Hindlimb muscle (tissue), 1 donor: Measurements from ENCODE around the gene MMP13. TPM values are rescaled to one million over a fixed set of nuclear protein-coding genes. Genes with fewer than 3 reads are reported as not detected.
"Not testable (repeated sequence)": the region's sequence is repeated elsewhere in the genome, so short reads cannot be mapped to it uniquely, and the experiment has no call there.

Source experiments
- DNase-seq: peaks from one replicate; pipeline ENCODE4 v3.0.0-alpha.2; 2013
- polyA plus RNA-seq: library from polyadenylated mRNA; unstranded; fragments of 120-200 nt; gene quantifications from one replicate; pipeline ENCODE4 v1.2.1, GENCODE V29; 2013; ENCODE audit not compliant: insufficient read length

Gene MMP13
- polyA plus RNA-seq, result not detected

DNA sequence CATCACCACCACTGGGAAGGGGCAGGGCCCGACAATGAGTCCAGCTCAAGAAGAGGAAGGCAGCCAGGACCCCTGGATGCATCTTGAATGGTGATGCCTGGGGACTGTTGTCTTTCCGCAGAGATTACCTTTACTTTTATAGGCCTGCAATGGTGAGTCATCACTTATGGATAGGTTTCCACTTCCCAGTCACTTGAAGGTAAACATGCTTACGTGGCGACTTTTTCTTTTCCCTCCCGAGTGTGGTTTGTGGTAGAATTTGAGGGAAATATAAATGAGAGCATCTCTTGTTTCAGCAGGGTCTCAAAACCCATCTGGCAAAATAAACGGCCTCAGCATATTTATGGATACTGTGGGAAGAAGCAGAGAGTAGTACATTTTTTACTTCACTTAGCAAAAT is at the start of gene MMP13:
TSS of gene MMP13 (minus strand) at position 109 of the 400 bp plus-strand sequence. CDS start at position 82, 27 bp downstream.
- DNase-seq, result no peak

DNA sequence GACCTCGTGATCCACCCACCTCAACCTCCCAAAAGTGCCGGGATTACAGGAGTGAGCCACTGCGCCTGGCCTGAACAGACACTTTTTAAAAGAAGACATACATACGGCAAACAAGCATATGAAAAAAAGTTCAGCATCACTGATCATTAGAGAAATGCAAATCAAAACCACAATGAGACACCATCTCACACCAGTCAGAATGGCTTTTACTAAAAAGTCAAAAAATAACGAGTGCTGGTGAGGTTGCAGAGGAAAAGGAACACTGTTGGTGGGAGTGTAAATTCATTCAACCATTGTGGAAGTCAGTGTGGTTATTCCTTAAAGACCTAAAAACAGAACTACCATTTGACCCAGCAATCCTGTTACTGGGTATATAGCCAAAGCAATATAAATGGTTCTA is 48.7 kb upstream of the MMP13 start:
- DNase-seq, result not testable (repeated sequence)

GRCh38 chr11:102994105-102994504 is 38.6 kb upstream of the MMP13 start:
- no peak for DNase-seq

GRCh38 chr11:102991776-102992175 is 36.2 kb upstream of the MMP13 start:
- no peak for DNase-seq

- DNase-seq, result no peak
Measured at GRCh38 chr11:102990145-102990544, 34.6 kb upstream of the MMP13 start.

GRCh38 chr11:102989379-102990047 is 34.0 kb upstream of the MMP13 start:
- DNase-seq, result no peak

DNA sequence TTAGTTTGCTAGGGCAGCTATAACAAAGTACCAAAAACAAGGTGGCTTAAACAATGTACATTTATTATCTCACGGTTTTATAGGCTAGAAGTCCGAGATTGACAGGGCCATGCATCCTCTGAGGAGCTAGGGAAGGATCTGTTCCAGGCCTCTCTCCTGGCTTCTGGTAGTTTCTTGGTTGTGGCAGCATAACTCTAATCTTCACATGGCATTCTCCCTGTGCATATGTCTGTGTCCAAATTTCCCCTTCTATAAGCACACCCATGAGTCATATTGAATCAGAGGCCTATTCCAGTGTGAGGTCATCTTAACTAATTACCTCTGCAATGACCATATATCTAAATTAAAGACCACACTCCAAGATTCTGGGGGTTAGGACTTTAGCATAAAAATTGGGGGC is 31.3 kb upstream of the MMP13 start:
- no peak for DNase-seq

- DNase-seq, result no peak
Measured at GRCh38 chr11:102985850-102986249, 30.3 kb upstream of the MMP13 start.

- DNase-seq, result no peak
Measured at GRCh38 chr11:102983486-102983885, 28.0 kb upstream of the MMP13 start.

GRCh38 chr11:102981324-102981910 is 25.9 kb upstream of the MMP13 start:
- DNase-seq, result no peak

GRCh38 chr11:102974552-102975280 is 19.2 kb upstream of the MMP13 start:
- DNase-seq, result no peak

- not testable (repeated sequence) for DNase-seq
Measured at GRCh38 chr11:102973698-102974097, 18.2 kb upstream of the MMP13 start.

GRCh38 chr11:102972853-102973252 is 17.3 kb upstream of the MMP13 start:
- DNase-seq, result no peak

DNA sequence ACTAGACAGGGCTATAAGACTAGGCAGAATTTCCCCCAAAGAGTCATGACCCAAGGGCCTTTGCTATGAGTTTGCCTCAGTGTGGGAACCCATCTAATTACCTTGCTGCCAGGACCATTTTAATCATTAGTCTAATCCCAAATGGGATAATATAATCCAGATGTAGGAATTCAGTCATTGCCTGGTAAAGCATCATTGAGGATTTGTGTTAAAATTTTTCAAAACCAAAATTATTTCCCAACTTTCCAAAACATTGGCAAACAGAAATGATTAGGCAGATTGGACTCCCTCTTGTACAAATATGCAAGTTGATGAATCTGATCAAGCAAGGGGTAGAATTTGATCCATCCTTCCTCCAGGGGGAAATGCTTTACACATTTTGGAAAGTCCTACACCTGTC is 16.2 kb upstream of the MMP13 start:
- DNase-seq, result no peak

DNA sequence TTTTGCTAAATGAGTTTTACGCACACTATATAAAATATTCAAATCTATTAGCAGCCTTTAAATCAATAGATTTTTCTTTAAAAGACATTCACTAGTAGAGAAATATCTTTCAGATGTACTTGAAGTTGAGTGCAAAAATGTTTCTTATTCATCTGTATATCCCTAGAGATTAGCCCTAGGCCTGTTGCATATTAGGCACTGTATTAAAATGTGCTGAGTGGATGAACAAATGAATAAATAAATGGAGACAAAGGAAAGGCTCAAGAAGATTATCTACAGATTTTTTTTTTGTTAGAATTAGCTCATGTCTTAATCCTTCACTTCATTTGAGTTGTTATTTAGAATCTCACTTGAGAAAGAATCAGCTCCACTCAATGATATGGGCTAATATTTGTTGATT is 12.0 kb upstream of the MMP13 start:
- no peak for DNase-seq

- no peak for DNase-seq
Measured at GRCh38 chr11:102966011-102966410, 10.5 kb upstream of the MMP13 start.

DNA sequence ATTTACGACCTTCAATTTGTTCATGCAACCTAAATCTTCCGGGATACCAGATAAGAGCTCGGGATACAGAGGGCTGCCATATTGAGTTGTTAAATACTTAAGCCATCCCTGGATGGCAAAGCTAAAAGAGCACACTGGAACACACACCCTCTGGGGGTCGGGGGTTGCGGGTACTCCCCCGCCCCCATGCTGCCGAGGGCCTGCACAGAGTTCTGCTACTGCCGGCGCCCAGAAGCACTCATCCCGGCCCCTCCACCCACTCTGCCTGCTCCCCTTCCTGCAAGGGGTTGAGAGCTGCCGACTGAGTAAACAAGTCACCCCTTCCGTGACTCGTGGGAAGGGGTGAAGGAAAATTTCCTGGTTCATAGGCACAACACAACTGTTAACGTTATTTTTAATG is 9.3 kb upstream of the MMP13 start:
- no peak for DNase-seq

DNA sequence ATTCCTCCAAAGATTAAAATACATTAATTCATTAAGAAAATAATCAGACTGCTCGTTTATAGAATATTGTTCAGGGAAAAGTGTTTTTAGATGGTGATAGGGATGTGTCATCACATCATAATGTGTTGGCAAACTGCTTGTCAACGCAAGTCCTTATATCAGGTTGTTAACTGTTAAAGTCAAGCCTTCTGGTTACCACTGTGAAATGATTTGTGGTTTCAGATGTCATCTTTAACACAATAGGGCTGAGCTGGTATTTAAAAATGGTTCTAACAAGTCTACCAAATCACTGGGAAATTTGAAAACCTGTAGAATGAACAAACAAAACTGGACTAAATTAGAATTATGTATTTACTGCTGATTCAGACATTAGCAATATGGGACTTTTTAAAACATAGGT is 2.4 kb upstream of the MMP13 start:
- DNase-seq, result no peak

DNA sequence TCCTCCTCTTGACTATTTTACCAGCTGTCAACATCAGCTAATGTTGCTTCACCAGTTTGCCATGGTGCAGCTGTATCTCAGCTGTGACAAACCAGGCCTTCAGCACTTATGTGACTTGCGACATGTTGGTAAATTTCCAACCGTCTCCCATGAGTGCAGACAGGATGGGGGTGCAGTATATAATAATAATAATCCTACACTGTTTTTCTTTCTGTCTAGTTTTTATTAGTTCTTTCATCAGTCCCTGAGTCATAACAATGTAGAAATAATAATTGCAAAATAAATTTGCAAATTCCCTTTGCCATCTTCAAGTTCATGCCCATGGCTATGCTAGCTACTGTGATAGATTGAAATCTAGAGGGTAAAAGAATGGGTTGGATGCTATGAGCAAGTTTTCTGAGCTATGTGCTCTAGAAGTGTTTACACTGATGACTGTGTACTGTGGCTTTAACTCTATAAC is 4.9 kb downstream of the MMP13 start:
- no peak for DNase-seq

GRCh38 chr11:102946237-102946636 is 9.3 kb downstream of the MMP13 start:
- DNase-seq, result no peak

GRCh38 chr11:102940714-102941588 is 14.6 kb downstream of the MMP13 start:
- DNase-seq, result peak; percentile 40

- DNase-seq, result no peak
Measured at GRCh38 chr11:102936864-102937509, 18.5 kb downstream of the MMP13 start.
